Activated effector memory CD4-positive, alpha-beta T cell treated with anti-CD3 and anti-CD28 coated beads, Interleukin-2, amount 50 U/mL, for 16 hours (primary cell): Measurements from ENCODE around the gene ZNF79.

ENCODE experiments used
- DNase-seq: peaks from one replicate; pipeline ENCODE4 v3.0.0-alpha.2; 2020

Gene ZNF79

GRCh38 chr9:127398715-127399400 lies 25.3 kb upstream of the ZNF79 start:
- no peak for DNase-seq

- DNase-seq = no peak
Measured at GRCh38 chr9:127399736-127400269, 24.4 kb upstream of the ZNF79 start.

GRCh38 chr9:127402401-127403090 lies 21.6 kb upstream of the ZNF79 start:
- DNase-seq = no peak

- DNase-seq = no peak
Measured at GRCh38 chr9:127403507-127404192, 20.5 kb upstream of the ZNF79 start.

GRCh38 chr9:127404631-127405030 lies 19.6 kb upstream of the ZNF79 start:
- DNase-seq = no peak

- DNase-seq = no peak
Measured at GRCh38 chr9:127405344-127406125, 18.6 kb upstream of the ZNF79 start.

- DNase-seq = no peak
Measured at GRCh38 chr9:127406799-127407491, 17.2 kb upstream of the ZNF79 start.

- no peak for DNase-seq
Measured at GRCh38 chr9:127407492-127407843, 16.7 kb upstream of the ZNF79 start.

GRCh38 chr9:127411122-127411521 lies 13.1 kb upstream of the ZNF79 start:
- no peak for DNase-seq

- no peak for DNase-seq
Measured at GRCh38 chr9:127415141-127415540, 9.0 kb upstream of the ZNF79 start.

DNA sequence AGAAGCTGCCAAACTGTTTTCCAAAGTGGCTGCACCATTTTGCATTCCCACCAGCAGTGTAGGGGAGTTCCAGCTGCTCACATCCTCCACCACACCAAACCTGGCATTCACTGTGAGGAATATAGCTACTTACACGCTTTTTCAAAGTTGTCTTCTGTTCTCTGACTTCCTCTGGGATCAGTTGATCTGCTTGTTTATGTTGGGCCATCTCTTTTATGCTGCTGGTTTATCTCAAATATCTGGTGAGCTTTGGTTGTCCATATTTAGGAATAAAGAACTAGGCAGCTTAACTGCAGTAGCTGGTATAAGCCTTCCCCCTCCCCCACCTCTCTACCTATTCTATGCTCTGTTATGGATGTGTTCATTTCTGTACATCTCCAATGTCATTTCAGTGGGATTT lies 8.5 kb upstream of the ZNF79 start:
- no peak for DNase-seq

DNA sequence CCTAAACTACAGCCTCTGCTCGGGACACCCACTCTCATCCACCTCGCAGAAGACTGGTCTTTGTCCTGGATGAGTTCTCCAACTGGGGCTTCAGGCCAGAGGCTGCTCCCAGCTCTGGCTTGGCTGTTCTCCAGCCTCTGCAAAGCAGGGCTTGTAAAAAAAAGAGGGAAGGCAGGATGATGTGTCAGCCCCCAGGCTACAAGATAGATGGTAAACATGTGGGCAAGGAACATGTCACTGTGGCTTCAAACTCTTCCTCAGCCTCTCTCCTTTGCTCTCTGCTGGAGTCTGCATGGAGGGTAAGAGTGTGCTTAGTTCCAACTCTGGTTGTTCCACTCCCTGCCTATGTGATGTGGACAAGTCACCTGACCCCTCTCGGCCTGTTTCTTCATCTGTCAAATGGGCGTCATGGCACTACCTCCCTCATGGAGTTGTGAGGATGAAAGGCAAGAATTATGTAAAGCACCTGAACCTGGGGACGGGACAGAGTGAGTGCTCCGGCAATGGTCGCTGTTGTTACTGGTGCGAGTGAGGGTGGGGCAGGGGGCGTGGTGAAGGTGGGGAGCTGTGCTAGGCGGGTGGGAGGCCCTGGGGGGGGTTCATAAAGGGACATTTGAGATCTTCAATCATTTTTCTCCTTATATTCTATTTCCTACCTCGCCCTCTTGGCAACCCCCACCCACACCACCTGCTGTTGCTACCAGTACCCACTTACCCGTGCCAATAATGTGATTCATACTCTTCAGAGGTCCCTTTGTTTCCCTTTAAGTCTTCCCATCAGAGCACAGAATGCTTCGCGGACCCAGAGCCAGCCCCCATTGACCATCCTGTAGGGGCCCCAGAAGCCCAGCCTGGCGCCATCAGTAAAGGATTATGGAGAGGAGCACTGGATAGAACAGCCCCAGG lies 6.8 kb upstream of the ZNF79 start:
- DNase-seq = no peak

- DNase-seq = peak; percentile 78
Measured at GRCh38 chr9:127418037-127418471, 6.1 kb upstream of the ZNF79 start.

GRCh38 chr9:127419348-127419747 lies 4.8 kb upstream of the ZNF79 start:
- no peak for DNase-seq

GRCh38 chr9:127421057-127421456 lies 3.1 kb upstream of the ZNF79 start:
- no peak for DNase-seq

DNA sequence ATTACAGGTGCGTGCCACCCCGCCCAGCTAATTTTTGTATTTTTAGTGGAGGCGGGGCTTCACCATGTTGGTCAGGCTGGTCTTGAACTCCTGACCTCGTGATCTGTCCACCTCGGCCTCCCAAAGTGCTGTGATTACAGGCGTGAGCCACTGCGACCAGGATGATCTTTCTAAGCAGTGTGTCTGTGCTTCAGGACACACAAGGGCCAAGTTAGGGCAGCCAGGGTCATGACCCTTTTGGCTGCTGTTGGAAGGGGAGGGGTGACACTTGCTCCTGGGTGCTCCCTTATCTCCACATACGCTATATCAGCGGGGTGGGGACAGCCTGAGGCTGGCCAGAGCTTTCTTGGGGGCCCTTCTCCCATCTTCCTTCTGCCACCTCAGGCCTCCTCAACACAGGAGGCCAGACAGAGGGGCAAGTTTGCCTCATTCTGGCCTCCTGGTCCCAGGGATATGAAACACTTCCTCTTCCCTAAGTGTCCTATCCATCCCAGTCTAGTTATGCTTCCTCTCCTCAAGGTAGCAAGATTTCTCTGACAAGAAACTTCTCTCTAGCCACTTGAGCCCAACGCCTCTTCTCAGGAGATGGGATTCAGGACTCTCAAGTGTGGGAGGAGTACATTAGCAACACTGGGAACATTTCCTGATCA lies 1.9 kb upstream of the ZNF79 start:
- DNase-seq = no peak

- DNase-seq = no peak
Measured at GRCh38 chr9:127422787-127423186, 1.4 kb upstream of the ZNF79 start.

- no peak for DNase-seq
Measured at GRCh38 chr9:127423476-127423933, 677 bp upstream of the ZNF79 start.

DNA sequence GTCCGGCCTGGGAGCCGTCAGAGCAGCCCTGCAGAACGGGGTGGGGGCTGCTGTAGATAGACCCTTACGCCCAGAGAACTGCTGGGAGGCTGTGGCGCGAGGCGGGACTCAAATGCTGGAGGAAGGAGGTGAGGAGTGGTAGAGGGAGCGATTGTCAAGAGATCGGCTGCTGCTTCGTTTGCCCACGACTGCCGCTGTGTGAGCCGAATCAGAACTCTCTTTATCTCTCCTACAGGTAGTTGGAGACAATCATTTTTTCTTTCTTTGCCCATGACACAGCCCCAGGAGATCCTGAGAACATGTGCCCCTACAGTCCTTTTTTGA lies 456 bp downstream of the ZNF79 start:
- DNase-seq = no peak

- no peak for DNase-seq
Measured at GRCh38 chr9:127426756-127427155, 2.6 kb downstream of the ZNF79 start.

GRCh38 chr9:127428348-127428747 lies 4.2 kb downstream of the ZNF79 start:
- DNase-seq = no peak
